GM12878 (cell line): ENCODE results near the gene CRAT. TPM values are rescaled to one million over a fixed set of nuclear protein-coding genes. Genes with fewer than 3 reads are reported as not detected.
A peak's percentile ranks its signal among the peaks of the same experiment; 100 is the strongest.

ENCODE experiments used
- ATAC-seq: fragments of 200-7000 bp; cut with Tn5 transposase; 3 replicates; pipeline ENCODE4 v1.9.1; 2020; ENCODE audit warnings: mild to moderate bottlenecking, moderate library complexity
- BruUV-seq: library from RNA; stranded (reverse); fragments of 400-500 nt; replicated peaks from 2 replicates; lab custom pipeline; 2021; lab: Mats Ljungman, UMichigan
- CTCF ChIA-PET: fragments of 300-600 bp; sonication (Branson Sonifier 250); formaldehyde crosslinking; extraction: SDS; loops from one replicate; lab custom pipeline; 2021; ENCODE audit warnings: inconsistent platforms; lab: Yijun Ruan, JAX
- POLR2A ChIA-PET: fragments of 350-600 bp; formaldehyde crosslinking; extraction: SDS; loops from one replicate; lab custom pipeline; 2021; ENCODE audit warnings: inconsistent platforms; lab: Charles Lee
- RAD21 ChIA-PET: fragments of 300-600 bp; sonication (Branson Sonifier 250); formaldehyde crosslinking; loops from one replicate; lab custom pipeline; 2023; ENCODE audit warnings: antibody characterized with exemption; ENCODE audit not compliant: unreplicated experiment; lab: Charles Lee
- SMC1A ChIA-PET: fragments of 300-600 bp; sonication (Branson Sonifier 250); formaldehyde crosslinking; loops from one replicate; lab custom pipeline; 2023; ENCODE audit not compliant: unreplicated experiment, uncharacterized antibody; lab: Charles Lee
- DNase-seq: peaks from one replicate; pipeline ENCODE4 v3.0.0-alpha.2; 2011; ENCODE audit warnings: low read depth, low spot score
- FAIRE-seq: peaks from 3 replicates; lab custom pipeline; 2011; peaks lifted over from hg19 to GRCh38; lab: Jason Lieb, UNC
- H2AFZ ChIP-seq: 2 replicates; pipeline ENCODE4 v1.6.0; 2011; ENCODE audit warnings: low read depth, low read length, control low read depth; ENCODE audit not compliant: control insufficient read depth
- H3K27ac ChIP-seq: 2 replicates; pipeline ENCODE4 v1.5.1; 2011; ENCODE audit warnings: control low read depth; ENCODE audit not compliant: control insufficient read depth, insufficient read depth
- H3K27me3 ChIP-seq, 2 experiments: replicated peaks in 1 of 2; 2 replicates each; pipeline versions ENCODE4 v1.6.0 to v1.6.1; 2011; ENCODE audit warnings: low read length in 1 of 2; ENCODE audit not compliant: control insufficient read depth in 2 of 2, insufficient read depth in 2 of 2
- H3K36me3 ChIP-seq, 2 experiments: 2 replicates each; pipeline ENCODE4 v1.5.1; 2011; ENCODE audit warnings: low read length in 1 of 2; ENCODE audit not compliant: control insufficient read depth in 2 of 2, insufficient read depth in 2 of 2
- H3K4me1 ChIP-seq: 2 replicates; pipeline ENCODE4 v1.6.1; 2011; ENCODE audit warnings: mild to moderate bottlenecking, low read length, moderate library complexity, mixed read lengths; ENCODE audit not compliant: control insufficient read depth, insufficient read depth
- H3K4me2 ChIP-seq: 2 replicates; pipeline ENCODE4 v1.6.0; 2011; ENCODE audit warnings: control low read depth; ENCODE audit not compliant: control insufficient read depth, insufficient read depth
- H3K4me3 ChIP-seq: fragments of 200-600 bp; sonication (generic); 2 replicates; pipeline ENCODE4 v1.5.1; 2016
- H3K79me2 ChIP-seq: 2 replicates; pipeline ENCODE4 v1.6.0; 2011; ENCODE audit warnings: low read length; ENCODE audit not compliant: control insufficient read depth, insufficient read depth
- H3K9ac ChIP-seq: 2 replicates; pipeline ENCODE4 v1.8.0; 2011; ENCODE audit warnings: low read length, control low read depth, mixed read lengths; ENCODE audit not compliant: control insufficient read depth, insufficient read depth
- H3K9me3 ChIP-seq: replicated peaks from 3 replicates; pipeline ENCODE4 v1.5.1; 2011; ENCODE audit warnings: mild to moderate bottlenecking, low read length; ENCODE audit not compliant: control insufficient read depth, insufficient read depth
- H4K20me1 ChIP-seq: 2 replicates; pipeline ENCODE4 v1.6.0; 2011; ENCODE audit not compliant: control insufficient read depth, insufficient read depth
- BCL11A ChIP-seq: IDR thresholded peaks from 2 replicates; pipeline ENCODE4 v1.6.1; 2011; ENCODE audit warnings: low read depth, low read length
- RELB ChIP-seq: fragments of 450-650 bp; IDR thresholded peaks from 2 replicates; pipeline ENCODE4 v1.6.1; 2017; ENCODE audit warnings: low read depth, mild to moderate bottlenecking, moderate library complexity
- REST ChIP-seq: IDR thresholded peaks from 2 replicates; pipeline ENCODE4 v1.6.1; 2012; ENCODE audit warnings: mild to moderate bottlenecking, low read depth, low read length
- SKIL ChIP-seq: fragments of 450-650 bp; IDR thresholded peaks from 2 replicates; pipeline ENCODE4 v1.6.1; 2017; ENCODE audit warnings: mild to moderate bottlenecking, low read depth, inconsistent platforms; ENCODE audit not compliant: poor library complexity, severe bottlenecking
- TCF12 ChIP-seq: IDR thresholded peaks from 2 replicates; pipeline ENCODE4 v1.6.1; 2011; ENCODE audit warnings: low read depth, mild to moderate bottlenecking, low read length
- USF1 ChIP-seq: IDR thresholded peaks from 2 replicates; pipeline ENCODE4 v1.6.1; 2011; ENCODE audit warnings: borderline replicate concordance, low read depth, mild to moderate bottlenecking, moderate library complexity, mixed read lengths, low read length; ENCODE audit not compliant: insufficient read depth; ENCODE audit errors: extremely low read length
- ZBTB33 ChIP-seq: fragments of 450-650 bp; IDR thresholded peaks from 2 replicates; pipeline ENCODE4 v1.6.1; 2017; ENCODE audit warnings: mild to moderate bottlenecking
- WGBS: methylation state at CpG from one replicate; pipeline ENCODE4 v1.1.6; 2016; ENCODE audit warnings: low lambda C conversion rate; ENCODE audit not compliant: insufficient replicate concordance, insufficient coverage; ENCODE audit errors: missing lambda C conversion rate; 5-methylcytosine and 5-hydroxymethylcytosine counted together
- in situ Hi-C: fragments of 300-500 bp; cut with MboI; formaldehyde crosslinking; loops from 9 replicates; pipeline ENCODE4 v1.14.3; 2018; ENCODE audit warnings: mixed read lengths
- intact Hi-C: fragments of 100-400 bp; cut with micrococcal nuclease; formaldehyde crosslinking; loops from one replicate; pipeline ENCODE4 v1.14.2; 2022; ENCODE audit not compliant: unreplicated experiment
- polyA plus RNA-seq, 11 experiments: library from polyadenylated mRNA; depleted of rRNA in 4 of 11; unstranded in 6 of 11; stranded (reverse) in 5 of 11; fragments of >200 nt; fragmentation: Nextera tagmentation in 4 of 11; fragmentation: Illumina TruSeq in 1 of 11; extraction: Ambion mirVana in 4 of 11; extraction: Trizol in 1 of 11; gene quantifications; 1 replicate in 1 of 11; 2 replicates in 10 of 11; pipeline versions ENCODE4 v1.2.1 to v1.2.3, GENCODE V29; 2011 to 2016; ENCODE audit warnings: inconsistent platforms in 2 of 11, missing spikeins in 2 of 11, low read depth in 1 of 11
- total RNA-seq, 4 experiments: library from RNA; depleted of rRNA in 3 of 4; stranded (reverse); fragments of >200 nt in 3 of 4; fragmentation: Illumina TruSeq in 1 of 4; extraction: Trizol in 1 of 4; gene quantifications; 2 replicates each; pipeline versions ENCODE4 v1.2.1 to v1.2.3, GENCODE V29; 2013 to 2021

The CRAT gene
- total and polyA plus RNA-seq, 10 of the 15 experiments (the other 5 are each of a cell fraction or from before 2014, with no cell fraction given), result 0.10 to 3.4 (median 1.8) TPM

- peak overlapping the region; percentile 99 for H3K4me2 ChIP-seq
- H2AFZ ChIP-seq, result peak overlapping the region; percentile 73
- BruUV-seq, result no TSS peak
- no peaks in the 10 kb centered on the region for H4K20me1 ChIP-seq
- RAD21 ChIA-PET, result interaction anchor here (2.2 kb wide), 1 partner anchor 15 kb away, joined by 7 read pairs; no protein-coding TSS in a partner anchor
- no peak overlapping the region for H3K27ac ChIP-seq
- CTCF ChIA-PET, result interaction anchor here (1.2 to 3.9 kb wide), 2 partner anchors 30 to 32 kb away, joined by 4 to 19 read pairs; no protein-coding TSS in a partner anchor
- POLR2A ChIA-PET, result interaction anchor here (0.5 to 1.0 kb wide), 2 partner anchors 30 to 485 kb away, joined by 3 to 5 read pairs; no protein-coding TSS in a partner anchor
- DNase-seq (no peak), ATAC-seq (no peak), FAIRE-seq (no peak)
- intact Hi-C loops, result loop anchor here (2.0 kb wide), 1 partner anchor 29 kb away; the partner anchor contains the start of gene DOLPP1
- H3K36me3 ChIP-seq, result no peaks in the 10 kb centered on the region
- peak overlapping the region; percentile 58 for H3K4me3 ChIP-seq
- in situ Hi-C loops, result no loop called here
- H3K9me3 ChIP-seq, result no peaks in the 10 kb centered on the region; the same call in 2 of the 3 replicates
- peaks cover 20% of the 10 kb centered on the region for H3K79me2 ChIP-seq
- 4% methylated on average over 59 of the region's 64 CpGs for WGBS
- peak overlapping the region; percentile 7; the same call in 1 of the 2 replicates for H3K9ac ChIP-seq
- H3K4me1 ChIP-seq, result peaks cover 7% of the 10 kb centered on the region
- no peaks in the 10 kb centered on the region; a peak in 1 of 4 replicates for H3K27me3 ChIP-seq
- SMC1A ChIA-PET, result no interaction called here
- no peak for TF ChIP-seq SKIL
- peak; percentile 67; the same call in 1 of the 2 replicates for TF ChIP-seq ZBTB33
- TF ChIP-seq REST, result no peak
- TF ChIP-seq USF1, result no peak
- TF ChIP-seq TCF12, result no peak
- no peak for TF ChIP-seq BCL11A
- TF ChIP-seq RELB, result no peak
Measured at GRCh38 chr9:129109952-129110739, 447 bp downstream of the CRAT start.
